ENCODE data around the gene GMDS. TPM values are rescaled to one million over a fixed set of nuclear protein-coding genes. Genes with fewer than 3 reads are reported as not detected.

GMDS gene
- polyA plus RNA-seq, 1 donor (not counting 4 experiments of a cell fraction or from before 2014, with no cell fraction given): 22.1 TPM

- H3K4me3 ChIP-seq (ENCODE audit: control insufficient read depth in 2 of 3, extremely low read depth in 1 of 3, insufficient read depth in 2 of 3, low read depth in 1 of 3, low read length in 3 of 3): peak overlapping the region; percentile 87 to 97 (median 87)
- peak overlapping the region; percentile 93 for H2AFZ ChIP-seq (ENCODE audit: control insufficient read depth, low read length)
- FAIRE-seq (no peak), DNase-seq (ENCODE audit: low read depth, low spot score) (no peak)
- H3K27ac ChIP-seq (ENCODE audit: control insufficient read depth, insufficient read depth, low read length): peak overlapping the region; percentile 92
- H3K27me3 ChIP-seq (ENCODE audit: control insufficient read depth, extremely low read depth, insufficient read depth, low read length): no peaks in the 10 kb centered on the region
- no peaks in the 10 kb centered on the region for H4K20me1 ChIP-seq (ENCODE audit: control insufficient read depth, extremely low read depth, insufficient read depth, low read length)
- TF ChIP-seq EZH2 (IDR thresholded peaks at IDR 0.05; ENCODE audit: low read length): no peak
- TF ChIP-seq, protein P1, sequence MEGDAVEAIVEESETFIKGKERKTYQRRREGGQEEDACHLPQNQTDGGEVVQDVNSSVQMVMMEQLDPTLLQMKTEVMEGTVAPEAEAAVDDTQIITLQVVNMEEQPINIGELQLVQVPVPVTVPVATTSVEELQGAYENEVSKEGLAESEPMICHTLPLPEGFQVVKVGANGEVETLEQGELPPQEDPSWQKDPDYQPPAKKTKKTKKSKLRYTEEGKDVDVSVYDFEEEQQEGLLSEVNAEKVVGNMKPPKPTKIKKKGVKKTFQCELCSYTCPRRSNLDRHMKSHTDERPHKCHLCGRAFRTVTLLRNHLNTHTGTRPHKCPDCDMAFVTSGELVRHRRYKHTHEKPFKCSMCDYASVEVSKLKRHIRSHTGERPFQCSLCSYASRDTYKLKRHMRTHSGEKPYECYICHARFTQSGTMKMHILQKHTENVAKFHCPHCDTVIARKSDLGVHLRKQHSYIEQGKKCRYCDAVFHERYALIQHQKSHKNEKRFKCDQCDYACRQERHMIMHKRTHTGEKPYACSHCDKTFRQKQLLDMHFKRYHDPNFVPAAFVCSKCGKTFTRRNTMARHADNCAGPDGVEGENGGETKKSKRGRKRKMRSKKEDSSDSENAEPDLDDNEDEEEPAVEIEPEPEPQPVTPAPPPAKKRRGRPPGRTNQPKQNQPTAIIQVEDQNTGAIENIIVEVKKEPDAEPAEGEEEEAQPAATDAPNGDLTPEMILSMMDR (optimal IDR thresholded peaks at IDR 0.05 in 1 of 3, IDR thresholded peaks at IDR 0.05 in 1 of 3, conservative IDR thresholded peaks at IDR 0.05 in 1 of 3; ENCODE audit: extremely low read depth in 1 of 3, insufficient read depth in 2 of 3, low read length in 3 of 3): no peak
- peak overlapping the region; percentile 76 for H3K4me2 ChIP-seq (ENCODE audit: control insufficient read depth, extremely low read depth, insufficient read depth, low read depth, low read length)
- dilution Hi-C loops (cut with MboI; ENCODE audit: extremely low pct_ligation_motif_present, low sequenced_read_pairs): no loop called here
- no peaks in the 10 kb centered on the region for H3K36me3 ChIP-seq (ENCODE audit: control insufficient read depth in 2 of 2, extremely low read depth in 1 of 2, insufficient read depth in 2 of 2, low read length in 2 of 2)
- H3K9me1 ChIP-seq (ENCODE audit: control insufficient read depth, extremely low read depth, insufficient read depth, low read length): no peaks in the 10 kb centered on the region
- peaks cover 11% of the 10 kb centered on the region for H3K4me1 ChIP-seq (ENCODE audit: control insufficient read depth, extremely low read depth, insufficient read depth, low read length)
- peak overlapping the region; percentile 82 for H3K9ac ChIP-seq (ENCODE audit: control insufficient read depth, extremely low read depth, insufficient read depth, low read length)
- H3K79me2 ChIP-seq (ENCODE audit: control insufficient read depth, insufficient read depth, low read length): peaks cover 15% of the 10 kb centered on the region
- no peaks in the 10 kb centered on the region for H3K9me3 ChIP-seq (ENCODE audit: control insufficient read depth, low read depth, low read length)
Measured at GRCh38 chr6:2244261-2245102, 923 bp downstream of the GMDS start.

DNA sequence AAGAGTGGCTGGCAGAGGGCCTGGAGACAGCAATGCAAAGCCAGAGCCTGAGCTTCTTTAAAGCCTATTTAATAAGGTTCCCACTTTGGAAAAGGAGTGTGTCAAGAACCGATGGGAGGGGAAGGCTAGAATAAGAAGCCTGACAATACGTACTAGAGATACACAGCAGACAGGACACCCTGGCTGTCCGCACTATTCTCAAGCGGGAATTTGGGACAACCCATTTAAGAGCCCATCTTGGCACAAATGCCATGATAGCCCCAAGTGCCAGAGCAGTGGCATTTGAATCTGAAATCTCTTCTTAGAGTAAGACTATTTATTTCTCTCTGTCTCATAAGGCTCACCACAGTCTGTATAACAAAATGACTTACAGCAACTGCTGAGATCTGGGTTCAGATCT is 3.1 kb downstream of the GMDS start:
- DNase-seq (ENCODE audit: low read depth, low spot score) (no peak), FAIRE-seq (no peak)
- no peaks in the 10 kb centered on the region for H4K20me1 ChIP-seq (ENCODE audit: control insufficient read depth, extremely low read depth, insufficient read depth, low read length)
- no peaks in the 10 kb centered on the region for H3K27me3 ChIP-seq (ENCODE audit: control insufficient read depth, extremely low read depth, insufficient read depth, low read length)
- peaks cover 12% of the 10 kb centered on the region for H3K4me1 ChIP-seq (ENCODE audit: control insufficient read depth, extremely low read depth, insufficient read depth, low read length)
- H3K36me3 ChIP-seq (ENCODE audit: control insufficient read depth in 2 of 2, extremely low read depth in 1 of 2, insufficient read depth in 2 of 2, low read length in 2 of 2): no peaks in the 10 kb centered on the region
- H2AFZ ChIP-seq (ENCODE audit: control insufficient read depth, low read length): no peak overlapping the region
- no peaks in the 10 kb centered on the region for H3K9me1 ChIP-seq (ENCODE audit: control insufficient read depth, extremely low read depth, insufficient read depth, low read length)
- no peak for TF ChIP-seq EZH2 (IDR thresholded peaks at IDR 0.05; ENCODE audit: low read length)
- TF ChIP-seq, protein P1 (optimal IDR thresholded peaks at IDR 0.05 in 1 of 3, IDR thresholded peaks at IDR 0.05 in 1 of 3, conservative IDR thresholded peaks at IDR 0.05 in 1 of 3; ENCODE audit: extremely low read depth in 1 of 3, insufficient read depth in 2 of 3, low read length in 3 of 3): no peak
- dilution Hi-C loops (cut with MboI; ENCODE audit: extremely low pct_ligation_motif_present, low sequenced_read_pairs): no loop called here
- H3K4me3 ChIP-seq (ENCODE audit: control insufficient read depth in 2 of 3, extremely low read depth in 1 of 3, insufficient read depth in 2 of 3, low read depth in 1 of 3, low read length in 3 of 3): no peak overlapping the region
- no peak overlapping the region for H3K9ac ChIP-seq (ENCODE audit: control insufficient read depth, extremely low read depth, insufficient read depth, low read length)
- no peak overlapping the region for H3K4me2 ChIP-seq (ENCODE audit: control insufficient read depth, extremely low read depth, insufficient read depth, low read depth, low read length)
- no peak overlapping the region for H3K27ac ChIP-seq (ENCODE audit: control insufficient read depth, insufficient read depth, low read length)
- H3K79me2 ChIP-seq (ENCODE audit: control insufficient read depth, insufficient read depth, low read length): peaks cover 15% of the 10 kb centered on the region
- no peaks in the 10 kb centered on the region for H3K9me3 ChIP-seq (ENCODE audit: control insufficient read depth, low read depth, low read length)

Data from keratinocyte (primary cell).